GM10248 (cell line): ENCODE data around the gene LDB3.

Experiments used
- CTCF ChIA-PET: fragments of 300-600 bp; sonication (Branson Sonifier 250); formaldehyde crosslinking; extraction: SDS; loops from one replicate; lab custom pipeline; 2021; ENCODE audit warnings: antibody characterized with exemption; lab: Yijun Ruan, JAX
- POLR2A ChIA-PET: fragments of 350-650 bp; sonication (Branson Sonifier 250); formaldehyde crosslinking; extraction: SDS; loops from one replicate; lab custom pipeline; 2020; ENCODE audit warnings: antibody characterized with exemption; lab: Yijun Ruan, JAX
- DNase-seq: peaks from one replicate; pipeline ENCODE4 v3.0.0; 2012; ENCODE audit errors: extremely low spot score
- CTCF ChIP-seq: IDR thresholded peaks from 2 replicates; pipeline ENCODE4 v1.5.1; 2012; ENCODE audit warnings: mild to moderate bottlenecking, low read depth; ENCODE audit errors: extremely low read depth, missing control alignments, control extremely low read depth

LDB3 gene

DNA sequence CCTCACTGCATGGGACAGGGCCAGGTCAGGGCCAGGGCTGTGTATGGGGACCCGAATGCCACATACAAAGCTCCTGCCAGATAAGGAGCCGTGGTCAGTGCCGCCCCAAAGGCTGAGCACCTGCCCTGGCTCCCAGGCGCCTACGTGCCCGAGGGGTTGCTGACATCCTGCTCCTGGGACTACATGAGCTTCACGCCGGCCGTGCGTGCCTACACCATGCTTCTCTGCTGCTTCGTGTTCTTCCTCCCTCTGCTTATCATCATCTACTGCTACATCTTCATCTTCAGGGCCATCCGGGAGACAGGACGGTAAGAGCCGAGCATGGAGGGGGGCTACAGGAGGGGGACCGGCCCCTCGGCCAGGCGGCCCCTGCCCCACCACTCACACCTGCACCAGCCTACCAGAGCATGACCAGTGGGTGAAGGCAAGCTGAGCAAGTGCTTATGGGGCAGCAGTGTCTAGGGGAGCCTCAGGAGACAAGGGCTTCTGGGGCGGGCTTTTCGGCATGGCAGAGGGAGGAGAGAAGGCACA, 9.1 kb upstream of the LDB3 start:
- ChIA-PET POLR2A (no interaction called here), CTCF (interaction anchor here (1.0 to 1.2 kb wide), 2 partner anchors 9 to 34 kb away, joined by 3 read pairs; partner anchors contain the start of gene LDB3)
- DNase-seq = no peak
- TF ChIP-seq CTCF = no peak

DNA sequence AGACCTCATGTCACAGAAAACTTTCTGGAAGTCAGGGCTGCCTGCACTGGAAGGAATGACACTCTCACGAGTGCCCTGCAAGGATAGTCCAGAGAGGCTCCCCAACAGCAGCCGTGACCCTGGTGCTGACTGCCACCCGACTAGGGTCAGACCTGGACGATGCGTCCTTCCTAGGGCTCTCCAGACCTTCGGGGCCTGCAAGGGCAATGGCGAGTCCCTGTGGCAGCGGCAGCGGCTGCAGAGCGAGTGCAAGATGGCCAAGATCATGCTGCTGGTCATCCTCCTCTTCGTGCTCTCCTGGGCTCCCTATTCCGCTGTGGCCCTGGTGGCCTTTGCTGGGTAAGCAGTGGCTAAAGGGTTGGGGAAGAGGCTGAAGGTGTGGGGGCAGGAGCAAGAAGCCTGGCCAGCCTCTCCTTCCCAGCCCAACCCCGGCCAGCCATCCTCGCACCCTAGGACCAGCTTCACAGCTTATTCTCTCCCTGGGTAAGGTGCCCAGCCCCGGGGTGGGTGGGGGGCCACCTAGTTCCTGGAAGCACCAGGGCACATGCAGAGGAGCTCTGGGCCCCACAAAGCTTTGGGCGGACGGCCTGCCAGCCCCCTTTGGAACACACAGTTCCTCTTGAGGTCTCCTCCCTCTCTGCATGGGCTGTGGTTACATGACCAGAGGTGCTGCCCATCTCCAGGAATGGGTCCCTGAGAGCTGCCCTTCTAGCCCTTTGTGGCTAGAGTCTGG, 8.4 kb upstream of the LDB3 start:
- TF ChIP-seq CTCF = no peak
- no peak for DNase-seq
- CTCF ChIA-PET = interaction anchor here (1.0 to 1.2 kb wide), 2 partner anchors 8 to 34 kb away, joined by 3 read pairs; partner anchors contain the start of gene LDB3
- POLR2A ChIA-PET = no interaction called here

DNA sequence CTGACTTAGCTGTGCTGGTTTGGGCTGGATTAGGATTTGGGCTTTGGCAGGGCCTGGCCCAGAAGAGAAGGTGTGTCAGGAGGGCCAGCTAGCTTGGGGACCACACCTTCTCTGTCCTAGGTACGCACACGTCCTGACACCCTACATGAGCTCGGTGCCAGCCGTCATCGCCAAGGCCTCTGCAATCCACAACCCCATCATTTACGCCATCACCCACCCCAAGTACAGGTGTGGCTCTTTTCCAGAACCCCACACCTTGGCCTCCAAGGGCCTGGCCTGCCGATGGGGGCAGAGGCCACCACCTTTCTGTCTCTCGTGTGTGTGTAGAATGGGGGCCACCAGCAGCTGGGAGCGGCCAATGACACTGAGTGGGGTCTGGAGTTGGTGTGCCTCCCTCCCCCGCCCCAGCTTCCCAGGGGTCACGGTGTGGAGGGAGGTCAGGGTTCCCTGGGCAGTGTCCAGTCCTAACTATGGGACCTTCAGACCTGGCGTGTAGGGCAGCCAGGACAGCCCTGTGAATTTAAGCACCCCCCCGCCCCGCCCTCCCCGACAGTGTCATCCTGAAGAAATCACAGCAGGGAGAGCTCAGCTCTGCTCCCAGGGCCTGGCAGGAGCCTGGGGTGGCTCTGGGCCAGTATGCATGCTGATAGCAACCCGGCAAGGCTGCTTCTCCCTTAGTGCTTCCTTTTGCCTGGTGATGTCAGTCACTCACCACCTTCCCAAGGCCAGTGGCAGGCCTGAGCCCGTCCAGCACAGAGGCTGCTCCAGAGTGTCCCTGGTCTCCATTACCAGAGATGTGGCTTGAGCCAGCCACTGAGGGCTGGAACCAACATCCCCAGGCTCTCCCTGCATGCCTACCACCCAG, 6.9 kb upstream of the LDB3 start:
- ChIA-PET CTCF (no interaction called here), POLR2A (no interaction called here)
- DNase-seq = no peak
- no peak for TF ChIP-seq CTCF

DNA sequence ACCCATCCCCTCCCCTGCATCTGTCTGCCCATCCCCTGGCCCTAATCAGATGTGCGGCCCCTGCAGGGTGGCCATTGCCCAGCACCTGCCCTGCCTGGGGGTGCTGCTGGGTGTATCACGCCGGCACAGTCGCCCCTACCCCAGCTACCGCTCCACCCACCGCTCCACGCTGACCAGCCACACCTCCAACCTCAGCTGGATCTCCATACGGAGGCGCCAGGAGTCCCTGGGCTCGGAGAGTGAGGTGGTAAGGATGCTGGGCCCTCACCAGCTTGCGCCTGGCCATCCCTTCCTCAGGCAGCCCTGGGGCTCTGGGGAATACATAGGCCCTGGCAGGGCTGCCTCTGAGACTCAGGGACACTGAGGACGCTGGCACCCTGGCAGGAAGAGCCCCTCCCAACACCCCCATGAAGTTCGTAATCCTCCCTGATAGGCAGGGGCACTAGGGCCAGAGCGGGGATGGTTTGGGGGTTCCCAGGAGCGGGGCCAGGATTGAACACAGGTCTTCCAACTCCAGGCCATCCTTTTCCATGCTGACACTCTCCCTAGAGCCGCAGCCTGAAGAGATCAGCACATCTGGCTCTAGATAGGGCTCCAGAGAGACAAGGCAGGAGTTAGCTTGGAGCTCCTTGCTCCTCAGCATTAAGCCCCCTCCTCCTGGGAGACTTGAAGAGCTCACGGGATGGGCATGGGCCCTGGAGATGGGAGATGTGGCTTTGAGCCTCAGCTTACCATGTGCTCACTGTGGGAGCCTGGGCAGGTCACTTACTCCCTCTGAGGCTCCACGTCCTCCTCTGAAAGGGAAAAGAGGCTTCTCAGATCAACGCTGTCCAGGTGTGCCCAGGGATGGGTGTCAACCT, 5.9 kb upstream of the LDB3 start:
- POLR2A ChIA-PET = no interaction called here
- DNase-seq = no peak

GRCh38 chr10:86663046-86663345, 5.3 kb upstream of the LDB3 start:
- no peak for DNase-seq
- ChIA-PET POLR2A (no interaction called here), CTCF (no interaction called here)
- no peak for TF ChIP-seq CTCF

More for the DNA sequence above, 5.9 kb upstream of the LDB3 start:
- CTCF ChIA-PET = no interaction called here
- no peak for TF ChIP-seq CTCF

- CTCF ChIA-PET = no interaction called here
- POLR2A ChIA-PET = no interaction called here
- TF ChIP-seq CTCF = no peak
- DNase-seq = no peak
Measured at GRCh38 chr10:86663576-86664339, 4.6 kb upstream of the LDB3 start.
